Measurements from ENCODE around the gene RNH1.
A peak's percentile ranks its signal among the peaks of the same experiment; 100 is the strongest.

RNH1 gene

DNA sequence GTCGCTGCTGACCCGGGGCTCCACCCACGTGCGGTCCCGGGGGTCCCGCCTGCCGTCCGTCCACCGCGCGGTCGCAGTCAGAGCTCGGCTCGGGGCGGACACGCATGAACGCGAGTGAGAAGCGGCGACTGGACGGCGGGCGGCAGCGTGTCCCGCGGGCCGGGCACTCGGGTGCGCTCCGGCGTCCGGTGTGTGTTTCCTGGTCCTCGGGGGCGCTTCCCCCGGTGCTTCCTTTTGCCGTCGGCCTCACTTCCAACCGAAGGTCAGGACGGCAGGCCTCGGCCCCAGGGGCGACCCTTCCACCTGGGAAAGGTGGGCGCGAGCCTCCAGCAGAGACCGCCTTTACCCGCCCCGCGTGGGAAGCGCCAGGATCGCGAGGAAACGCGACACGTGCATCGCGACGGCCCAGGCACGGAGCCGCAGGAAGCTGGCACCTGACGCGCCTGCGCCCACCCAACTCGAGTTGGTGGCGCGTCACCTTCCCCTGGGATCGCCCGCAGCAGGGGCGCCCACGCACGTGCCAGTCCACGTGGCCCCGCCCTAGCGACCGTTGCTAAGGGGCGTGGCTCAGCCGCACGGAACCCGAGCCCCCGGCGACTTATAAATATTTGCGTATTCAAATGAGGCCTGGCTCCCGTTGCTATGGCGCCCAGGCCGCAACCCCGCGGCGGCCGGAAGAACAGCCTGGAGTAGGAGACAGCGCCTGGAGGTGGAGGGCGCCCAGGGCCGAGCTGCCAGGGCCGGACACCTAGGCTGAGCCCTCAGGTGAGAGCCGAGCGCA lies 30.0 kb upstream of the RNH1 start, which contains the start of gene LRRC56:
LRRC56 (plus strand) TSS at position 687 of the 781 bp plus-strand sequence. CDS start 3,158 bp downstream, outside the sequence.
- peak; percentile 89 for DNase-seq

DNA sequence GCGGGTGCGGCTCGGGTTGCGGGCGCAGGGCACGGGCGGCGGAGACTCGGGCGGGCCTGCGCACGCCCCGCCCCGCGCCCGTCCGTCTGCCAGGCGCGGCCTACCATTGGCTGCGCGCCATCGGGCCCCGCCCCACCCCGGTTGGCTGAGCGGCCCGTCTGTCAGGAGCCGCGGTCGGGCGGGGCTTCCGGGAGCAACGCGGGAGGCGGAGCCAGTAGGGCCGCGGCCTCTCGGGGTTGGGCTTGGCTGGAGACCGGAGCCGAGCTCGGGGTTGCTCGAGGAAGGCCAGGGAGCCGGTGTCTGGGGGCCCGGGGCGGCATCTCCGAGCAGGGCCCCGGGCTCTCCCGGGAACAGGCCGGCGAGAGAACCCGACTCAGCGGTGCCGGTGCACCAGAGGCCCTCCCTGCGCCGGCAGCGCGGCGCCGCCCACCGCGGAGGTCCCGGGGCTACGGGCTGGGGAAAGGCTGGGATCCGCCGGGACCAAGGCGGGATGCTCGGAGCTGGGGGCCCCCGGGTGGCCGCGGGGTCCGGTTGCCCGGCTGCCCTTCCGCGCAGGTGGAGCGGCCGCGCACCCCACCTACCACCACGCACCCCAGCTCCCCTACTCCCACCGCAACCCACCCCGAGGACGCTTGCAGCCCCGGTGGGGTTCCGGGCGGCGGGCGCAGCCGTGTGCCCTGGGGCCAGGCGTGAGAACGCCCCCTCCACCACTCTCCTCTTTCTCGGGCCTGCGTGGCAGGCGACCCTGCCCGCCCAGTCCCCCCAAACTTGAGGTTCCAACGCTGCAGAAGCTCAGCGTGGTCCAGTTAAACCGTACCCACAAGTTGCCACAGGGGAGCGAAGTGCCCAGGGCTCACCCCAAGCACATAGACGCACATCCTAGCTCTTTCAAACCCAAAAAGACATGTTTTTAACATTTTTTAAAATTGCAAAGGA lies 28.7 kb upstream of the RNH1 start, which contains the start of gene HRAS:
HRAS (minus strand) TSS at position 58 of the 936 bp plus-strand sequence.
- peak; percentile 94 for DNase-seq

DNA sequence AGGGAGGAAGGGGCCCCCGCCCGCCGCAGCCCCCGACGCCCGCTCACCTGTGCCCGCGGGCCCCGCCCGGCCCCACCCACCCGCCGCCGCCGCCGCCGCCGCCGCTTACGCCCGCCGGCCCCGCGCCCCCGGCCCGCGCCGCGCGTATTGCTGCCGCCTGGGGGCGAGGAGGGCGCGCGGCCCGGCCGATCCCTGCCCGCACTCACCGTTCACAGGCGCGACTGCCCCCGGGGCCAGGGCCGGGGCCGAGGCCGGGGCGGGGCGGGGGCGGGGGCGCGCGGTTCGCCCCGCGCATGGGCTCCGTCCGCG lies 28.1 kb upstream of the RNH1 start:
- DNase-seq: no peak

DNA sequence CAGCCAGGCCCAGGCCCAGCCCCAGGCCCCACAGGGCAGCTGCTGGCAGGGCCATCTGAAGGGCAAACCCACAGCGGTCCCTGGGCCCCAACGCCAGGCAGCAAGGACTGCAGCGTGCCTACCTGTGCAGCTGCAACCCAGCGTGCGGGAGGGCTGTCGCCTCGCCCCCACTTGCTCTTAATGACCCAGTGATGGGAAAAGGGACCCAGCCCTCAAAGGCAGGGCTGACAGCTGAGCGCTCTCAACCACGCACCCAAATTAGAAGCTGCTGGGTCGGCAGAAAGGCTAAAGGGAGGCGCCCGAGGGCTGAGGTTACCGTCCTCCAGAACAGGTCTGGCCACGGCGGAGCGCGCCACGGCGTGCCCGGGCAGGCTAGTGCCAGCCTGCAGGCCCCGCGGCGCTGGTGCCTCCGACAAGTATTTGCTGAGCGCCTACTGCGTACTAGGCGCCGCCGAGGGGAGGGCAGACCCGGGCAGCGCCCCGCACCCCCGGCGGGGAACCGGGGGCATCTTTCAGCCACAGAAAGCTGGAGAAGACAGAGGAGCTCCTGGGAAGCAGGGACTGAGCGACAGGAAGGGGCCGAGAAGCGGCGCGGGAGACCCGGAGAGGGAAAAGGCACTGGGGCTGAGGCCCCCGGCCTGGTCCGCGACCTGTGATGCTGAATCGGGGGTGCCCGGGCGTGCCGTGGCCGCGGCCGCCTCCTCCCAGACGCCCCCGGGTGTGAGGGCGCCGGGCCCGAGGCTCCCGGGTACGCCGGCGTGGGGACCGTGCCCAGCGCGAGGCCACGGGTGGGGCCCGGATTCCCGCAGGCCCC lies 27.6 kb upstream of the RNH1 start:
- DNase-seq: no peak

- DNase-seq: no peak
Measured at GRCh38 chr11:533586-534395, 26.7 kb upstream of the RNH1 start.

DNA sequence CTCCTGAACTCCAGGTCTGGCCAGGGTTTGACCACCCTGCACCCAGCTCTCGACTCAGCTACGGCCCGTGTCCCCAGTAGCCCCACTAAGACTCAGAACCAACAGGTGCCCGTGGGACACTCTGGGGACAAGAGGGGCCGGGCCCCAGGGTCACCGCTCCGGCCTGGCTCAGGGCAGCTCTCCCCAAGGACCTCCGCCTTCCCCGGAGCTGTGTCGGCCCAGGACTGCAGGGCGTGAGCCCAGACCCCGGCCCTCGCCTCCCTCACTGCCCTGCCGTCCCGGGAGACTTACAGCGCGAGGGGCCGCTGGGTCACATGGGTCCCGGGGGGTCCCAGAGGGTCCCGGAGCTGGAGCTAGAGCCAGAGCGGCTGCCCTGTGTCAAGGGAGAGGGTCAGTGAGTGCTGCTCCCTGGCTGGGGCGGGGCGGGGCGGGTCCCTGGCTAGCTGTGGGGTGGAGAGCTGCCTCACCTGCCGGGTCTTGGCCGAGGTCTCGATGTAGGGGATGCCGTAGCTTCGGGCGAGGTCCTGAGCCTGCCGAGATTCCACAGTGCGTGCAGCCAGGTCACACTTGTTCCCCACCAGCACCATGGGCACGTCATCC lies 26.0 kb upstream of the RNH1 start:
- no peak for DNase-seq

DNA sequence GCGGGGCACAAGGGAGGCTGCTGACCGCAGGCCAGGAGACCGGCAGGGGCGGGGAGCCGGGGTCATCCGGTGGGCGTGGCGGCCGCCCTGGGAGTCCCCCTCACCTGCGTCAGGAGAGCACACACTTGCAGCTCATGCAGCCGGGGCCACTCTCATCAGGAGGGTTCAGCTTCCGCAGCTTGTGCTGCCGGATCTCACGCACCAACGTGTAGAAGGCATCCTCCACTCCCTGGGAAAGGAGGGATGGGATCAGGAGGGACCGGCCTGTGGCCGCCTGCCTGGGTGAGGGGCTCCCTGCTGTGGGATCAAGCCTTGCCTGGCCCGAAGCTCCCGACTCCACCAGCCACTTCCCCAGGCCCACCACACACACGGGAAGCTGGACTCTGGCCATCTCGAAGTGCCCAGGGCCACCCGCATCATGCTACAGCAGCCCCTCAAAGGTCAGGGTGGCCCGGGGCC lies 25.5 kb upstream of the RNH1 start:
- DNase-seq: no peak

DNA sequence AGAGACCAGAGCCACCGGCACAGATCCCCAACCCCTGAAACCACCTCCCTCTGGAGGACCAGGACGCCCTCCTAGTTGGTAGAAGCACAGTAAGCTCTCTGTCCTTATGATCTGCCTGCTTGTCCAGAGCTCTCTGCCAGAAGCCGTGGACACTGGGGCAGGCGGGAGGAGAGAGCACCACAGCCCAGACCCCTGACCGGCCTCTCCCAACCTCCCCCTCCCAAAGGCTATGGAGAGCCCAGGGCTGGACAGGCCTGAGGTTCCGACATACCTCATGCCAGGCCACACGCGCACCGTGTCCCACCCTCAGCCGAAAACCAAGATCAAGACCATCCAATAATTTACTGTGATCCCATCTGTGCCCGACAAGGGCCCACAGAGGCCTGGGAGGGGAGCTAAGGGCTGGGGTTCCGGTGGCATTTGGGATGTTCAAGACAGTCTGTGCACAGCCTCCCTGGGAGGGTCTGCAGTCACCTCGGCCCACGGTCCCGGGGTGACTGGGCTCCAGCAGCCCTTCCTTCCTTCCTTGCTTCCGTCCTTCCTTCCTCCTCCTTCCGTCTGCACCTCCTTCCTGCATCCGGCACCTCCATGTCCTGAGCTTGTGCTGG lies 25.0 kb upstream of the RNH1 start:
- DNase-seq: no peak

DNA sequence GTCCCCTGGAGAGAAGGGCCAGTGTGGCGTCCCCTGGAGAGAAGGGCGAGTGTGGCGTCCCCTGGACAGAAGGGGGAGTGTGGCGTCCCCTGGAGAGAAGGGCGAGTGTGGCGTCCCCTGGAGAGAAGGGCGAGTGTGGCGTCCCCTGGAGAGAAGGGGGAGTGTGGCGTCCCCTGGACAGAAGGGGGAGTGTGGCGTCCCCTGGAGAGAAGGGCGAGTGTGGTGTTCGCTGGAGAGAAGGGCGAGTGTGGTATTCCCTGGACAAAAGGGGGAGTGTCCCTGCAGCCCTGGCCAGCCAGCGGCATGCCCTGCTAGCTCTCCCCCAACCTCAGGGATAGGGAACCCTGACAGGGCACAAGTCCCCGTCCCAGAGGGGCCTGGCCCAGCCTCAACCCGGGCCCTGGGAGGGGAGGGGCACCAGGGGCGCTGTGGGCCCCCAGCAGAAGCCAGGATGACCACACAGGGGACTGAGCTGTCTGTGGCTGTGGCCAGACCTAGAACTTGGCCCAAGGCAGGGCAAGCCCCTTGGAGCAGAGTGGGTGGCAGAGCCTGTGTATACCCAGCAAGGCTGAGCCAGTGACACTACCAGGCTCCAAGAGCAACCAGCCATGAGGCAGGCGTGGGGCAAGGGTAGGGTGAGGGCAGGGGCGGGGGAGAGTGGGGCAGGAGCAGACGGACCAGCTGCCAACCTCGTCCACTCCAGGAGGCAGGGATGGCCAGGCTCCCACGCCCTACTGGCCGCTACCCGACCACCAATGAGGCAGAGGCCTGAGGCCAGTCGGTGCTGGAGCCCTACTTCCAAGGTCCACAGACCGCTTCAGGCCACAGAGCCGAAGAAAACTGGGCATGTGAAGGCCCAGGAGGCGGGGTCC lies 24.2 kb upstream of the RNH1 start:
- DNase-seq: no peak

- no peak for DNase-seq
Measured at GRCh38 chr11:529728-530411, 22.8 kb upstream of the RNH1 start.

- no peak for DNase-seq
Measured at GRCh38 chr11:528815-529727, 22.0 kb upstream of the RNH1 start.

DNA sequence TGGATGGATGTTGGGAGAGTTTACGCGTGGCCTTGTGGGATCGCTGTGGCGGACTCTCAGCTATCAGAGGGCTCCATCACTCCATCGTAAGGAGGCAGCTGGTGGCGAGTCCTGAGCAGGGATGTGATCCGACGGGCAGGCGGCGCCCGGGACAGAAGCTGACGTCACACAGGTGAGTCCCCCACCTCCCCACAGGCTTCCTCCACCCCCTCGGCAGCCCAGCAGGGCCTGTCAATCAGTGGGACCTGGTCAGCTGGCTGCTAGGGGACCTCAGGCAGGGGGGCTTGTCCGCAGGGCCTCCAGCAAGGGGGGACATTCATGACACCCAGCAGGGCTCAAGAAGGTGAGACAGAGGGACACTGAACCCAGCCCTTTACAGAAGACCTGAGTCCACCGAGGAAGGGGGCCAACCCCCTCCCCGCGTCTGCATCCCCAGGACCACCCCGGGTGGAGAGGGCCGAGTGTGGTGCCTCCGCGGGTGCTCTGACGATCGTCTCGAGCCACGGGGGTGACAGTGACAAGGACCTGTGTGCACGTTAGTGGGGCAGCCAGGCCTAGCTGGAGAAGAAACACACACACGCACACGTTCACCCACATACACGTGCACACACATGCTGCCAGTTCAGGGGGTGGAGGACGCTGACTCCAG lies 21.2 kb upstream of the RNH1 start:
- no peak for DNase-seq

DNA sequence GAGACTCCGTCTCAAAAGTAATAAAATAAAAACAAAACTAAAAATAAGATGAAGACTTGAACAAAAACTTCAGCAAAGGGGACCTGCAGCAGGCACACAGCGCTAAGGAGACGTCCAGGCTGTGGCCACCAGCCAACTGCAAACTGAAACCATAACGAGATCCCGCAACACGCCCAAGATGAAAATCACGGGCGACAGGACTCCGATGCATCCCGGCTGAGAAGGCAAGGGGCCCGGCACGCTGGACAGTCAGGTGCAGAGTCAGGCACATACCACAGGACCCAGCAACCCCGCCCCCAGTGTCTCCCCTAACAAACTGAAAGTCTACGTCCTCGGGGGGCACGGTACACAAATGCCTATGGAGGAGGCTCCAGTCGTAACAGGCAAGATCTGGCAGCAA lies 19.1 kb upstream of the RNH1 start:
- no peak for DNase-seq

DNA sequence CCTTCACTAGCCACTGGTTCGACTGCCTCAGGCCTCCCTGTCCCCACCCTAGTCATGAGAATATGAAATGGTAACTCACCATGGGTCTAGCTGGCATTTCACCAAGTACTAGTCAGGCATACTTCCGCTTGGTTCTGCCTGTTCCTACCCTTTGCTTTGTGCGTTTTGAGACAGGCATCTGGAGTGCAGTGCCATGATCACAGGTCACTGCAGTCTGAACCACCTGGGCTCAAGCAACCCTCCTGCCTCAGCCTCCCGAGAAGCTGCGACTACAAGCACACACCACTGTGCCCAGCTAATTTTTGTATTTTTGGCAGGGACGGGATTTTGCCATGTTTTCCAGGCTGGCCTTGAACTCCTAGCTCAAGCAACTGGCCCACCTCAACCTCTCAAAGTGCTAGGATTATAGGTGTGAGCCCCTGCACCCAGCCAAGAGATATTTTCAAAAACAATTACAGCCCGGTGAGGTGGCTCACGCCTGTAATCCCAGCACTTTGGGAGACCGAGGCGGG lies 14.2 kb upstream of the RNH1 start:
- DNase-seq: no peak

- no peak for DNase-seq
Measured at GRCh38 chr11:520428-521176, 13.6 kb upstream of the RNH1 start.

GRCh38 chr11:518463-519202 lies 11.6 kb upstream of the RNH1 start:
- DNase-seq: no peak

All from GDM1 (cell line).